T-cell (primary cell): ENCODE measurements around the gene INPP5E. TPM values are rescaled to one million over a fixed set of nuclear protein-coding genes. Genes with fewer than 3 reads are reported as not detected.

Experiments
- ATAC-seq, 4 experiments: fragments of 200-7000 bp in 3 of 4; fragments of 150-1000 bp in 1 of 4; cut with Tn5 transposase; replicated peaks in 1 of 4; 1 replicate in 3 of 4; 2 replicates in 1 of 4; pipeline ENCODE4 v1.10.0; 2021; ENCODE audit warnings: moderate library complexity in 3 of 4, mild to moderate bottlenecking in 2 of 4, moderate number of reproducible peaks in 1 of 4
- CTCF ChIA-PET, 2 donors: fragments of 300-600 bp; sonication (Branson Sonifier 250); formaldehyde crosslinking; loops; one replicate each; lab custom pipeline; 2022; ENCODE audit warnings: antibody characterized with exemption in 2 of 2; lab: Charles Lee
- POLR2A ChIA-PET, 2 donors: fragments of 300-600 bp; sonication (Branson Sonifier 250); formaldehyde crosslinking; loops; one replicate each; lab custom pipeline; 2022; ENCODE audit warnings: antibody characterized with exemption in 2 of 2; lab: Charles Lee
- DNase-seq, 35 experiments: peaks; one replicate each; pipeline versions ENCODE4 v3.0.0 to v3.0.0-alpha.2; 2013 to 2023
- H3K27ac ChIP-seq: one replicate; pipeline ENCODE4 v1.5.1; 2013; ENCODE audit warnings: low read length
- H3K27me3 ChIP-seq, 2 experiments: replicated peaks in 1 of 2; 1 replicate in 1 of 2; 2 replicates in 1 of 2; pipeline versions ENCODE4 v1.6.1 to v1.7.0; 2013; ENCODE audit warnings: low read length in 1 of 2, mixed read lengths in 1 of 2; ENCODE audit not compliant: control insufficient read depth in 2 of 2, insufficient read depth in 2 of 2; ENCODE audit errors: extremely low read depth in 1 of 2
- H3K36me3 ChIP-seq, 2 donors: 1 replicate in 1 of 2; 2 replicates in 1 of 2; pipeline versions ENCODE4 v1.6.1 to v1.7.0; 2013; ENCODE audit warnings: low read length in 1 of 2; ENCODE audit not compliant: control insufficient read depth in 2 of 2, insufficient read depth in 1 of 2; ENCODE audit errors: extremely low read depth in 1 of 2
- H3K4me1 ChIP-seq, 2 experiments: 1 replicate in 1 of 2; 2 replicates in 1 of 2; pipeline versions ENCODE4 v1.6.1 to v1.7.0; 2013; ENCODE audit warnings: low read length in 2 of 2, mixed read lengths in 1 of 2; ENCODE audit not compliant: insufficient read depth in 2 of 2, control insufficient read depth in 1 of 2; ENCODE audit errors: extremely low read depth in 1 of 2
- H3K4me3 ChIP-seq, 2 donors: 1 replicate in 1 of 2; 2 replicates in 1 of 2; pipeline versions ENCODE4 v1.5.1 to v1.7.0; 2013; ENCODE audit warnings: mild to moderate bottlenecking in 2 of 2, low read length in 1 of 2, moderate library complexity in 1 of 2; ENCODE audit not compliant: control insufficient read depth in 1 of 2; ENCODE audit errors: extremely low read depth in 1 of 2
- H3K9me3 ChIP-seq: 2 replicates; pipeline ENCODE4 v1.7.0; 2013
- H3K27ac Mint-ChIP-seq, 2 donors: one replicate each; pipeline ENCODE4 v1.8.0; 2020 to 2021; ENCODE audit warnings: mild to moderate bottlenecking in 2 of 2, mixed read lengths in 2 of 2
- H3K27me3 Mint-ChIP-seq, 2 donors: one replicate each; pipeline ENCODE4 v1.8.0; 2021 to 2022; ENCODE audit warnings: mixed read lengths in 2 of 2
- H3K36me3 Mint-ChIP-seq: one replicate; pipeline ENCODE4 v1.8.0; 2021; ENCODE audit warnings: mixed read lengths
- H3K4me1 Mint-ChIP-seq, 3 donors: one replicate each; pipeline ENCODE4 v1.8.0; 2020 to 2022; ENCODE audit warnings: mixed read lengths in 3 of 3, mild to moderate bottlenecking in 1 of 3
- H3K4me3 Mint-ChIP-seq, 3 donors: one replicate each; pipeline ENCODE4 v1.8.0; 2020 to 2022; ENCODE audit warnings: mild to moderate bottlenecking in 3 of 3, mixed read lengths in 3 of 3, moderate library complexity in 3 of 3
- H3K9me3 Mint-ChIP-seq, 3 donors: one replicate each; pipeline ENCODE4 v1.8.0; 2020 to 2022; ENCODE audit warnings: mixed read lengths in 3 of 3
- WGBS: methylation state at CpG from one replicate; pipeline ENCODE4 v1.1.5; 2013; ENCODE audit warnings: missing lambda C conversion rate; ENCODE audit not compliant: insufficient coverage; 5-methylcytosine and 5-hydroxymethylcytosine counted together
- total RNA-seq, 35 experiments: library from RNA in 6 of 35; stranded (reverse) in 6 of 35; fragments of 120-200 nt in 1 of 35; gene quantifications; one replicate each; pipeline versions ENCODE4 v1.2.1 to v1.2.4 and lab custom pipeline; 2013 to 2026

Gene INPP5E
- total RNA-seq, 5 donors from 2014 or later (not counting 1 experiment from before 2014, with no cell fraction given): 16.5 to 35.5 (median 31.8) TPM

- peaks cover 6 to 18% (median 16%) of the 10 kb centered on the region in 3 donors for H3K4me1 Mint-ChIP-seq
- H3K27me3 Mint-ChIP-seq: no peaks in the 10 kb centered on the region
- POLR2A ChIA-PET: no interaction called here
- H3K9me3 Mint-ChIP-seq: no peaks in the 10 kb centered on the region
- Histone ChIP-seq H3K4me3 (no peak overlapping the region), H3K4me1 (peaks cover 0 to 15% of the 10 kb centered on the region in 2 experiments), H3K9me3 (no peaks in the 10 kb centered on the region), H3K27me3 (no peaks in the 10 kb centered on the region), H3K27ac (no peak overlapping the region), H3K36me3 (peaks cover 30 to 97% of the 10 kb centered on the region in 2 donors)
- H3K4me3 Mint-ChIP-seq: no peak overlapping the region
- H3K27ac Mint-ChIP-seq: no peak overlapping the region
- CTCF ChIA-PET: interaction anchor here (0.6 kb wide), 2 partner anchors 54 to 1198 kb away, joined by 3 read pairs; no protein-coding TSS in a partner anchor
- ATAC-seq (no peak), DNase-seq (no peak)
- peaks cover 27% of the 10 kb centered on the region for H3K36me3 Mint-ChIP-seq
- WGBS: 94% methylated on average over 11 of the region's 14 CpGs
Observed at GRCh38 chr9:136473354-136473721, 33.7 kb upstream of the INPP5E start.

GRCh38 chr9:136472640-136473353 is 33.2 kb upstream of the INPP5E start:
- no peak overlapping the region for H3K27ac Mint-ChIP-seq
- H3K4me3 Mint-ChIP-seq: no peak overlapping the region
- ChIA-PET POLR2A (no interaction called here), CTCF (interaction anchor here in 1 of 2 donors (0.6 kb wide), 1 partner anchor 1199 kb away, joined by 3 read pairs; no protein-coding TSS in a partner anchor)
- ATAC-seq: no peak
- H3K36me3 Mint-ChIP-seq: peaks cover 28% of the 10 kb centered on the region
- no peak overlapping the region for H3K27ac ChIP-seq
- no peak for DNase-seq
- H3K9me3 Mint-ChIP-seq: no peaks in the 10 kb centered on the region
- H3K27me3 ChIP-seq: no peaks in the 10 kb centered on the region
- no peak overlapping the region for H3K4me3 ChIP-seq
- 92% methylated on average over 12 of the region's 28 CpGs for WGBS
- peaks cover 0 to 12% of the 10 kb centered on the region in 2 experiments for H3K4me1 ChIP-seq
- peaks cover 30 to 98% of the 10 kb centered on the region in 2 donors for H3K36me3 ChIP-seq
- H3K27me3 Mint-ChIP-seq: no peaks in the 10 kb centered on the region
- H3K4me1 Mint-ChIP-seq: peaks cover 4 to 13% (median 13%) of the 10 kb centered on the region in 3 donors
- no peaks in the 10 kb centered on the region for H3K9me3 ChIP-seq

GRCh38 chr9:136471802-136472487 is 32.3 kb upstream of the INPP5E start:
- Histone ChIP-seq H3K9me3 (no peaks in the 10 kb centered on the region), H3K36me3 (peaks cover 34 to 98% of the 10 kb centered on the region in 2 donors), H3K27me3 (no peaks in the 10 kb centered on the region), H3K4me1 (peaks cover 0 to 12% of the 10 kb centered on the region in 2 experiments), H3K27ac (no peak overlapping the region), H3K4me3 (no peak overlapping the region)
- ChIA-PET POLR2A (interaction anchor here in 1 of 2 donors (0.6 kb wide), 1 partner anchor 29 kb away, joined by 5 read pairs; no protein-coding TSS in a partner anchor), CTCF (no interaction called here)
- ATAC-seq (no peak), DNase-seq (no peak)
- H3K4me1 Mint-ChIP-seq: peaks cover 0 to 9% (median 7%) of the 10 kb centered on the region in 3 donors
- H3K36me3 Mint-ChIP-seq: peaks cover 27% of the 10 kb centered on the region
- H3K9me3 Mint-ChIP-seq: no peaks in the 10 kb centered on the region
- no peak overlapping the region for H3K27ac Mint-ChIP-seq
- 95% methylated on average over 18 of the region's 19 CpGs for WGBS
- no peak overlapping the region for H3K4me3 Mint-ChIP-seq
- H3K27me3 Mint-ChIP-seq: no peaks in the 10 kb centered on the region

GRCh38 chr9:136470792-136471469 is 31.3 kb upstream of the INPP5E start:
- ChIA-PET POLR2A (interaction anchor here in 1 of 2 donors (0.6 kb wide), 1 partner anchor 28 kb away, joined by 5 read pairs; no protein-coding TSS in a partner anchor), CTCF (no interaction called here)
- Mint-ChIP-seq H3K9me3 (no peaks in the 10 kb centered on the region), H3K27ac (no peak overlapping the region), H3K4me1 (peaks cover 0 to 9% (median 7%) of the 10 kb centered on the region in 3 donors), H3K4me3 (no peak overlapping the region), H3K36me3 (peaks cover 34% of the 10 kb centered on the region), H3K27me3 (no peaks in the 10 kb centered on the region)
- no peak overlapping the region for H3K4me3 ChIP-seq
- DNase-seq (no peak), ATAC-seq (no peak)
- peaks cover 0 to 12% of the 10 kb centered on the region in 2 experiments for H3K4me1 ChIP-seq
- no peaks in the 10 kb centered on the region for H3K9me3 ChIP-seq
- peaks cover 32 to 98% of the 10 kb centered on the region in 2 donors for H3K36me3 ChIP-seq
- H3K27me3 ChIP-seq: no peaks in the 10 kb centered on the region
- no peak overlapping the region for H3K27ac ChIP-seq
- 96% methylated on average over 10 of the region's 12 CpGs for WGBS

GRCh38 chr9:136470356-136470755 is 30.7 kb upstream of the INPP5E start:
- Mint-ChIP-seq H3K36me3 (peaks cover 31% of the 10 kb centered on the region), H3K27ac (no peak overlapping the region), H3K4me1 (peaks cover 0 to 9% (median 7%) of the 10 kb centered on the region in 3 donors), H3K9me3 (no peaks in the 10 kb centered on the region), H3K27me3 (no peaks in the 10 kb centered on the region), H3K4me3 (no peak overlapping the region)
- ATAC-seq: no peak
- no peak overlapping the region for H3K27ac ChIP-seq
- H3K9me3 ChIP-seq: no peaks in the 10 kb centered on the region
- ChIA-PET CTCF (no interaction called here), POLR2A (no interaction called here)
- peaks cover 34 to 98% of the 10 kb centered on the region in 2 donors for H3K36me3 ChIP-seq
- H3K4me3 ChIP-seq: no peak overlapping the region
- WGBS: 93% methylated on average over 9 of the region's 11 CpGs
- H3K4me1 ChIP-seq: peaks cover 0 to 12% of the 10 kb centered on the region in 2 experiments
- DNase-seq: no peak
- no peaks in the 10 kb centered on the region for H3K27me3 ChIP-seq

DNA sequence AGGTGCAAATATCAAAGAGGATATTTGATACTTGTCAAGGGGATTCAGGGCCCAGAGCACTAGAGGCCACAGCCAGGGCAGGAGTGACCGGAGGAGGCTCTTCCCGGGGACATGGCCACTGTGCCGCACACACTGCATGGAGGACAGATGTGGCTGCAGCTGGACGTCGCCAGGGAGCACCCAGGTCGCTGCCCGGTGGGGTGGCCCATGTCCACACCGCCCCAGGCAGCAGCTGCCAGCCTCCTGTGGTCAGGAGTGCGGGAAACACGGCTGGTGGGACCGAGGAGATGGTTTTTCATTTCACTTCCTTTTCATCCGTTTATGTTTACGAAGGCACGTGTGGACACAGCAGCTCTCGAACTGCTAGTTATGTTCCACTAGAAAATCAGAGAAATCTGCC is 28.1 kb upstream of the INPP5E start:
- H3K9me3 ChIP-seq: no peaks in the 10 kb centered on the region
- H3K36me3 Mint-ChIP-seq: peaks cover 30% of the 10 kb centered on the region
- POLR2A ChIA-PET: no interaction called here
- no peaks in the 10 kb centered on the region for H3K27me3 Mint-ChIP-seq
- WGBS: 96% methylated on average over 8 of the region's 15 CpGs
- H3K4me1 ChIP-seq: peaks cover 0 to 8% of the 10 kb centered on the region in 2 experiments
- no peaks in the 10 kb centered on the region for H3K27me3 ChIP-seq
- no peak overlapping the region for H3K27ac ChIP-seq
- H3K4me3 Mint-ChIP-seq: no peak overlapping the region
- peaks cover 35 to 98% of the 10 kb centered on the region in 2 donors for H3K36me3 ChIP-seq
- H3K4me1 Mint-ChIP-seq: peaks cover 0 to 6% (median 5%) of the 10 kb centered on the region in 3 donors
- no peak overlapping the region for H3K4me3 ChIP-seq
- CTCF ChIA-PET: no interaction called here
- H3K9me3 Mint-ChIP-seq: no peaks in the 10 kb centered on the region
- no peak overlapping the region for H3K27ac Mint-ChIP-seq
- DNase-seq (no peak), ATAC-seq (no peak)
